Activated T-cell treated with anti-CD3 and anti-CD28 coated beads, Interleukin-2, amount 50 U/mL, for 24 hours (primary cell): ENCODE data around the gene PREB.

Experiments used
- DNase-seq: peaks from one replicate; pipeline ENCODE4 v3.0.0-alpha.2; 2020
- H3K27ac Mint-ChIP-seq: 2 replicates; pipeline ENCODE4 v1.8.0; 2020; ENCODE audit warnings: mild to moderate bottlenecking, mixed read lengths
- H3K27me3 Mint-ChIP-seq: 2 replicates; pipeline ENCODE4 v1.8.0; 2020; ENCODE audit warnings: mixed read lengths
- H3K36me3 Mint-ChIP-seq: 2 replicates; pipeline ENCODE4 v1.8.0; 2020; ENCODE audit warnings: low read depth, mixed read lengths
- H3K4me1 Mint-ChIP-seq: 2 replicates; pipeline ENCODE4 v1.8.0; 2020; ENCODE audit warnings: low read depth, mixed read lengths
- H3K4me3 Mint-ChIP-seq: 2 replicates; pipeline ENCODE4 v1.8.0; 2020; ENCODE audit warnings: mild to moderate bottlenecking, moderate library complexity, mixed read lengths
- H3K9me3 Mint-ChIP-seq: 2 replicates; pipeline ENCODE4 v1.8.0; 2020; ENCODE audit warnings: mixed read lengths

Gene PREB

GRCh38 chr2:27087823-27088410 lies 46.5 kb downstream of the PREB start:
- Mint-ChIP-seq H3K27me3 (no peaks in the 10 kb centered on the region), H3K9me3 (no peaks in the 10 kb centered on the region), H3K4me1 (peaks cover 20% of the 10 kb centered on the region), H3K27ac (no peak overlapping the region), H3K4me3 (peak overlapping the region; percentile 84), H3K36me3 (no peaks in the 10 kb centered on the region)
- DNase-seq: no peak

- no peaks in the 10 kb centered on the region for H3K36me3 Mint-ChIP-seq
- no peak for DNase-seq
- H3K4me1 Mint-ChIP-seq: peaks cover 20% of the 10 kb centered on the region
- H3K27me3 Mint-ChIP-seq: no peaks in the 10 kb centered on the region
- peak within 1 kb of the TSS; percentile 84 for H3K4me3 Mint-ChIP-seq
- no peaks in the 10 kb centered on the region for H3K9me3 Mint-ChIP-seq
- H3K27ac Mint-ChIP-seq: peak within 1 kb of the TSS; percentile 91
Observed at GRCh38 chr2:27086724-27087593, 47.5 kb downstream of the PREB start, which contains the start of gene KHK. KHK (plus strand) TSS chr2:27086772; CDS start chr2:27087260, 488 bp downstream.

- H3K4me3 Mint-ChIP-seq: peak overlapping the region; percentile 84
- no peaks in the 10 kb centered on the region for H3K36me3 Mint-ChIP-seq
- no peaks in the 10 kb centered on the region for H3K9me3 Mint-ChIP-seq
- peaks cover 28% of the 10 kb centered on the region for H3K4me1 Mint-ChIP-seq
- H3K27me3 Mint-ChIP-seq: no peaks in the 10 kb centered on the region
- DNase-seq: peak; percentile 100
- H3K27ac Mint-ChIP-seq: peak overlapping the region; percentile 91
Observed at GRCh38 chr2:27086090-27086723, 48.2 kb downstream of the PREB start.

- Mint-ChIP-seq H3K4me1 (peaks cover 33% of the 10 kb centered on the region), H3K9me3 (no peaks in the 10 kb centered on the region), H3K36me3 (no peaks in the 10 kb centered on the region), H3K27me3 (no peaks in the 10 kb centered on the region), H3K4me3 (peak overlapping the region; percentile 84), H3K27ac (peak overlapping the region; percentile 64)
- DNase-seq: peak; percentile 72
Observed at GRCh38 chr2:27085673-27086089, 48.8 kb downstream of the PREB start.

GRCh38 chr2:27085062-27085672 lies 49.3 kb downstream of the PREB start:
- H3K36me3 Mint-ChIP-seq: no peaks in the 10 kb centered on the region
- peak overlapping the region; percentile 84 for H3K4me3 Mint-ChIP-seq
- H3K27ac Mint-ChIP-seq: peak overlapping the region; percentile 64
- H3K9me3 Mint-ChIP-seq: no peaks in the 10 kb centered on the region
- H3K4me1 Mint-ChIP-seq: peaks cover 37% of the 10 kb centered on the region
- DNase-seq: no peak
- H3K27me3 Mint-ChIP-seq: no peaks in the 10 kb centered on the region

- Mint-ChIP-seq H3K27ac (no peak overlapping the region), H3K36me3 (no peaks in the 10 kb centered on the region), H3K4me3 (peak overlapping the region; percentile 84), H3K9me3 (no peaks in the 10 kb centered on the region), H3K27me3 (no peaks in the 10 kb centered on the region), H3K4me1 (peaks cover 39% of the 10 kb centered on the region)
- DNase-seq: no peak
Observed at GRCh38 chr2:27084297-27085061, 50.0 kb downstream of the PREB start.

- peaks cover 39% of the 10 kb centered on the region for H3K4me1 Mint-ChIP-seq
Observed at GRCh38 chr2:27083410-27084296, 50.8 kb downstream of the PREB start.

GRCh38 chr2:27082773-27083409 lies 51.5 kb downstream of the PREB start:
- H3K4me3 Mint-ChIP-seq: no peak overlapping the region
- no peaks in the 10 kb centered on the region for H3K27me3 Mint-ChIP-seq
- no peak overlapping the region for H3K27ac Mint-ChIP-seq

More at GRCh38 chr2:27083410-27084296, 50.8 kb downstream of the PREB start:
- Mint-ChIP-seq H3K4me3 (no peak overlapping the region), H3K27me3 (no peaks in the 10 kb centered on the region), H3K27ac (no peak overlapping the region), H3K9me3 (no peaks in the 10 kb centered on the region), H3K36me3 (no peaks in the 10 kb centered on the region)
- DNase-seq: no peak

GRCh38 chr2:27081984-27082772 lies 52.3 kb downstream of the PREB start:
- Mint-ChIP-seq H3K27me3 (no peaks in the 10 kb centered on the region), H3K4me1 (peaks cover 33% of the 10 kb centered on the region), H3K9me3 (no peaks in the 10 kb centered on the region), H3K27ac (peak overlapping the region; percentile 95), H3K36me3 (no peaks in the 10 kb centered on the region), H3K4me3 (no peak overlapping the region)
- no peak for DNase-seq

More at GRCh38 chr2:27082773-27083409, 51.5 kb downstream of the PREB start:
- DNase-seq: no peak
- Mint-ChIP-seq H3K9me3 (no peaks in the 10 kb centered on the region), H3K36me3 (no peaks in the 10 kb centered on the region), H3K4me1 (peaks cover 39% of the 10 kb centered on the region)
